Activated naive CD4-positive, alpha-beta T cell treated with anti-CD3 and anti-CD28 coated beads, Interleukin-2, amount 50 U/mL, for 72 hours (primary cell): Measurements from ENCODE around the gene IL17REL. TPM values are rescaled to one million over a fixed set of nuclear protein-coding genes. Genes with fewer than 3 reads are reported as not detected.

Experiments
- ATAC-seq, 2 donors: fragments of 150-1000 bp; cut with Tn5 transposase; 2 replicates each; pipeline ENCODE4 v1.10.0; 2021; ENCODE audit warnings: mild to moderate bottlenecking in 2 of 2, moderate library complexity in 2 of 2
- DNase-seq, 2 donors: peaks; one replicate each; pipeline ENCODE4 v3.0.0; 2021 to 2022; ENCODE audit warnings: low spot score in 2 of 2
- H3K27ac Mint-ChIP-seq, 2 donors: one replicate each; pipeline ENCODE4 v1.8.0; 2022; ENCODE audit warnings: mild to moderate bottlenecking in 2 of 2, mixed read lengths in 2 of 2
- H3K36me3 Mint-ChIP-seq, 2 donors: one replicate each; pipeline ENCODE4 v1.8.0; 2022; ENCODE audit warnings: mixed read lengths in 2 of 2
- H3K9me3 Mint-ChIP-seq, 2 donors: one replicate each; pipeline ENCODE4 v1.8.0; 2022; ENCODE audit warnings: mixed read lengths in 2 of 2
- total RNA-seq, 2 donors: library from RNA; stranded (reverse); gene quantifications; one replicate each; pipeline ENCODE4 v1.2.3, GENCODE V29; 2022

The IL17REL gene
- total RNA-seq, 2 donors from 2014 or later, result 0.11 to 0.12 TPM

DNA sequence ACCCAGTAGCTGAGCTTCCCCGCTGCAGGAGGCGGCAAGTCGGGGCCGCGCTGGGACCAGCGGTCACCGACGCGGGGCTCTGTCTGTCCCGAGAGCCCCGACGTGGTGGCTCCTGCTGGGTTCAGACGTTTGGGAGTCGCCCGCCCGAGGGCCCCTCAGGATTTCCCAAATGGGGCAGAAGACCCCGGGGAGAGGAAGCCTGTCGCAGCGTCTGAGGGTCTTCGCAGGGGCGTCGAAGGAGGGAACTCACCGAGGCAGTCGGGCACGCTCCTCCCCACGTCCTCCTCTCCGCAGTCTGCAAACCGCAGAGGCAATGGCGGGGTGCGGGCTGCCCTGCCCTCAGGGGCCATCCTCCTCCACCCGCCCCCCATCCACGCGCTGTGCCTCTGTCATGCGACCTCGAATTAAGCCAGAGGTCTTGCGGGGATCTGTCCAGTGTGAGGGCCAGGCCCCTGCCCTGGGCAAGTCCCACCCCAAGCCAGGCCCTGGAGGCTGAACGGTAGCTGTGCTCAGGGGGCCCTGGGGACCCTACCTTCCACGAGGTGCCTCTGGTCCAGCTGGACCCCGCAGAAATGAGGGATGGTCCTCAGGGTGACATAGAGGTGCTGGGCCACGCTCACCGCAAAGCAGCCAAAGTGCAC lies 12.5 kb downstream of the IL17REL start:
- Mint-ChIP-seq H3K9me3 (no peaks in the 10 kb centered on the region), H3K27ac (no peak overlapping the region), H3K36me3 (no peaks in the 10 kb centered on the region)
- no peak for DNase-seq
- ATAC-seq, result no peak

DNA sequence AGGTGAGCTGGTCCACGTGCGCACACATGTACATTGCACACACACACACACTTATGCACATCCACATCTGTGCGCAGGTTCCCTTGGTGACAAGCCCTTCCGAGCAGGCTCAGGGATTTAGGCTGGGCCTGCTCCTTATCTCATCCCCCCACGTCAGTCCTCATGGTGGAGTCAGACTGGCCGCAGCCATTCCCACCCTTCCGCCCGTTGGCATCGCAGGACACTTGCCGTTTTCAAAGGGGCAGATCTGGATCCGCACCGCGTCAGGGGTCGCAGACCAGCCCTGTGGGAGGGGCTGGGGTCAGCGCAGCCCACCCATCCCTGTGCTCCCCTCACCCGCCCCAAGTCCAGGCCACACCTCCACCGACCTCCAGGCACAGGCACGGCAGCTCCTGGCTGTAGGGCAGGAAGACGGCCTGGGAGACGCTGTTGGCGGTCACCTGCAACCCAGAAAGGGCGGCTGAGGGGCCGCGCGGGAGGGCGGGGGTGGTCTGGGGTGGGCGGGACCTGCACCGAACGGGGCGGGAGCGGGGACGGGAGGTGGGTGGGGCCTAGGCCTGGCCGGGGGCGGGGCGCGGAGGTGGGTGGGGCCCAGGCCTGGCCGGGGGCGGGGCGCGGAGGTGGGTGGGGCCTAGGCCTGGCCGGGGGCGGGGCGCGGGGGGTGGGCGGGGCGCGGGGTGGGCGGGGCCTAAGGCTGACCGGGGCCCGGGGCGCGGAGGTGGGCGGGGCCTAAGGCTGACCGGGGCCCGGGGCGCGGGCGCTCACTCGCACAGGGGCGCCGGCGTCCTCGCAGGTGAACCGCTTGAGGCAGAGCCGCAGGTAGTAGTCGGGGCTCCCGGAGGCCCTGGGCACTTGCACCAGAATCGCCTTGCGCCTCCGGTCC lies 13.3 kb downstream of the IL17REL start:
- H3K9me3 Mint-ChIP-seq, result no peaks in the 10 kb centered on the region
- H3K27ac Mint-ChIP-seq, result no peak overlapping the region
- H3K36me3 Mint-ChIP-seq, result no peaks in the 10 kb centered on the region
- no peak for DNase-seq
- ATAC-seq, result peak; percentile 5 to 45

DNA sequence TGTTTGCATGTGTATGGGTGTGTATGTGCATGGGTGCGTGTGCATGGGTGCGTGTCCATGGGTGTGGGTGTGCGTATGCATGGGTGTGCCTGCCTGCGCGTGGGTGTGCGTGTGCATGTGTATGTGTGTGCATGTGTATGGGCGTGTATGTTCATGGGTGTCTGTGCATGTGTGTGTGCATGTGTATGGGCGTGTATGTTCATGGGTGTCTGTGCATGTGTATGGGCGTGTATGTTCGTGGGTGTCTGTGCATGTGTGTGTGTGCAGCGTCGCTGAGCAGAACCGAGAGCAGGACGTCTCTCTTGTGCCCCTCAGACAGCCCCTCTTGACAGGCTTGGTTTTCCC lies 13.9 kb downstream of the IL17REL start:
- DNase-seq (no peak), ATAC-seq (no peak)
- H3K36me3 Mint-ChIP-seq, result no peaks in the 10 kb centered on the region
- no peak overlapping the region for H3K27ac Mint-ChIP-seq
- H3K9me3 Mint-ChIP-seq, result no peaks in the 10 kb centered on the region

DNA sequence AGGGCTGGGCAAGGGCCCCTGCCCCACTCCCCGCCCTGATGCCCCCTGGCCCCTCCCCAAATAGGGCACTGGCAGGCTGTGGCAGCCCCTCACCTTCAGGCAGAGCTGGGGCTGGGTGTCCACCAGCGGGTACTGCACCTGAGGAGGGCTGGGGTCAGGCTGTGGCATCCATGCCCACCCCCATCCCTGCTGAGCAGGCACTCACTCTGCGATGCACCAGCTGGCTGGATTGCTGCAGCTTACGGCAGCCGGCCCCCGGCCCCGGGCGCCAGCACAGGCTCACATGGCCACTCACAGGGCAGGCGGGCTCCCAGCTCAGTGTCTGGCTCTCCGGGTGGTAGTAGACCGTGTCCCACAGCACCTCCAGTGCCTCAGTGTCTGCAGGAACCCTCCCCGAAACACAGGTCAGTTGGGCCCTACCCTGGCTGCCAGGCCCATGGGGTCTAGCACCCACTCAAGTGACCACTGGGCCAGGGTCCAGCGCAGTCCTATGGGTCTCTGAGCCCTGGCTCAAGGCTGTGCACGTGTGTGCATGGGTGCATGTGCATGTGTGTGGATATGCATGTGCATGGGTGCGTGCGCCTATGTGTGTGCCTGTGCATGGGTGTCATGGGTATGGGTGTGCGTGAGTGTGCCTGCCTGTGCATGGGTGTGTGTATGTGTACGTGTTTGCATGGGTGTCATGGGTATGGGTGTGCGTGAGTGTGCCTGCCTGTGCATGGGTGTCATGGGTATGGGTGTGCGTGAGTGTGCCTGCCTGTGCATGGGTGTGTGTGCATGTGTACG lies 14.4 kb downstream of the IL17REL start:
- no peak for ATAC-seq
- DNase-seq, result peak in 1 of 2 donors; percentile 53
- Mint-ChIP-seq H3K27ac (no peak overlapping the region), H3K36me3 (no peaks in the 10 kb centered on the region), H3K9me3 (no peaks in the 10 kb centered on the region)

DNA sequence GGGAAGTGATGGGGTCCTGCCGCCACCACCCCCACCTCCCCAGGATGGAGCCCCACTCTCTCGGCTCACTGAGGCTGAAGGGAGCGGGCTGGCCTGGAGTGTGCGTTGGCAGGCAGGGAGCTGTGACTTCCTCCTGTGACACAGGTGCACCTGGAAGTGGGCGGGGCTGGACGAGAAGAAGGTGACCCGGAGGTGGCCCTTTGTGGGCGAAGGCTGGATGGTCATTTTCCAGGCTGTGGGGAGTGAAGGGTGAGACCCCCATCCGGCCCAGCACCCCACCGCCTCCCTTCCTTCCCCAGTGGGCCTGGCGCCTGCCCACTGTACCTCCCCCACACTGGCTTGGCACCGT lies 15.3 kb downstream of the IL17REL start:
- peak in 1 of 2 donors; percentile 43 for DNase-seq
- Mint-ChIP-seq H3K9me3 (no peaks in the 10 kb centered on the region), H3K27ac (no peak overlapping the region), H3K36me3 (no peaks in the 10 kb centered on the region)
- no peak for ATAC-seq

DNA sequence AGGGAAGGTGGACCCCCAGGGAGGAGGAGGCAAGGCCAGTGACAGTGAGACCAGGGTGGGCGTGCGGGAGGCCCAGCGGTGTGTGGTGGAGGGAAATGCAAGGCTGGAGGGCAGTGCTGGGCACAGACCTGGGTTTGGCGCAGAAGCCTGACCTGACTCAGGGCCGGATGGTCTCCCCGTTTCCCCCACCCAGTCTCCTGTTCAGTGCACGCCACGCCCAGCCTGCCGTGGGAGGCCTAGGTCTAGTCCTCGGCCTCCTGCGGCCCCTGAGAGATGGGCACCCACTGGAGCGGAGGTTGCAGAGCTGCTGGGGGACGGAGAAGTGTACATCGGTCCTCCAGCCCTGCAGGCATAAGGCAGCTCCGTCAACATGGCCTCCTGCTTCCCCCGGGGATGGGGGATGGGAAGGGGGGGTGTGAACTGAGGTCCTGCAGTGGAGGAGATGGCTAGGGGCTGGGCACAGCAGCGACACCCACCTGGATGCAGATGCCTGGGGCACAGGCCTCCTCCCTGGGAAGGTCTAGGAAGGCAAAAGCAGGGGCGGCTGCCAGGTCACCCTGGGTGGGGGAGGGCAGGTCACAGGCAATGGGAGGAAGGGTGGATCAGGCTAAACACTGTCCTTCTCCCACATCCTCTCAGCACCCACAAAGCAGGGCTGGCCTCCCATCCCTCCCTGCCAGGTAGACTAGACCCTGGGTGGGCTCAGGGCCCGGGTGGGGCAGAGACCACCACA lies 15.9 kb downstream of the IL17REL start:
- Mint-ChIP-seq H3K9me3 (peaks cover 0 to 5% of the 10 kb centered on the region in 2 donors), H3K27ac (no peak overlapping the region), H3K36me3 (peaks cover 0 to 4% of the 10 kb centered on the region in 2 donors)
- no peak for ATAC-seq
- DNase-seq, result peak; percentile 2 to 51

DNA sequence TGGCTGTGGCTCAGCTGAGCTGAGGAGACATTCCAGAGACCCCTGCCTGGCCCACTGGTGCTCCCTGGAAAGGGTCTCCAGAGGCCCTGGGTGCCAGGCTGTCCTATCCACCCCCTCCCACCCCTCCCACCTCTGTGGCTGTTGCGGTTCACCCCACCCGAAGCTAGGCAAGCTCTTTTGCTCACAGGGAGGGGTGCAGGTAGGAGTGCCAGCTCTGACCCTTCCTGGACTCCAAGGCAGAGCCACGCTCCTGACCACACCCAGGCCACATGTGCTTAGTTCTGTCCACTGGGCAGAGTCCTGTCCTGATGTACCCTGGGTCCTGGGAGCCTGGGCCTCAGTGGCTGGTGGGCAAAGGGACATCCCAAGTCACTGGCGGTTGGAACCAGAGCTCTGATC lies 16.4 kb downstream of the IL17REL start:
- Mint-ChIP-seq H3K36me3 (peaks cover 0 to 5% of the 10 kb centered on the region in 2 donors), H3K9me3 (peaks cover 2 to 11% of the 10 kb centered on the region in 2 donors), H3K27ac (no peak overlapping the region)
- ATAC-seq, result no peak
- DNase-seq, result peak in 1 of 2 donors; percentile 1

DNA sequence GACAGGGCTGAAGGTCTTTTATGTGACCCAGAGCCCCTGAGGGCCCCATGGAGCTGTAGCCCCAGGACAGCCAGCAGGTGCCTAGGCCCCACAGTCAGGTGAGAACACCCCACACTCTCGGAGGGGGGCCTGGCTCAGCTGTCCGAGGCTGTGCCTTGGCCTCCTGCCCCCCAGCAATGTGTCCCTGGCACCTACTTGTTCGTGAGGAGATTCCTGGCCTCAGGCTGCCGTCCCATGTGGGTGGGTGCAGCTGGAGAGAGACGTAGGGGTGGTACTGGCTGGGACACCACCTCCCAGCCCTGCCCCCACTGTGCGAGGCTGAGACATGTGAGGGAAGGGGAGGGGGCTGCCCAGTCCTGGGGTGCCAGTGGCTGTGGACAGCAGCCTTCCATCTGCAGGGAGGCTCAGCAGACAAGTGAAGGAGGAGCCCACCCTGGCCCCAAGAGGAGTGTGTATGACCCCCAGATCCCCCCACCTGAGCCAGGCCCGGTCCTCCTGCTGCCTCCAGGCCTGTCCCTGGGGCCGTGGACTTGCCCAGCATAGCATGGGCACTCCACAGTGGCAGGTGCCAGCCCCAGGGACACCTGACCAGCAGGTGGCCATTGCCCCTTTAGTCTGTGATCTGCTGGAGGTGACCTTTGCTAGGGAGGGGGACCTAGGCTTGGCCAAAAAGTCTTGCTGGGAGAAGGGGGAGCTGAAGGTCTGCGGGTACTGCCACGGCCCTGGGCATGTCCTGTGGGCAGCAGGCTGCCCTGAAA lies 17.0 kb downstream of the IL17REL start:
- peaks cover 0 to 5% of the 10 kb centered on the region in 2 donors for H3K36me3 Mint-ChIP-seq
- peaks cover 6 to 17% of the 10 kb centered on the region in 2 donors for H3K9me3 Mint-ChIP-seq
- ATAC-seq (no peak), DNase-seq (peak; percentile 2 to 51)
- peak overlapping the region in 1 of 2 donors; percentile 71 for H3K27ac Mint-ChIP-seq

DNA sequence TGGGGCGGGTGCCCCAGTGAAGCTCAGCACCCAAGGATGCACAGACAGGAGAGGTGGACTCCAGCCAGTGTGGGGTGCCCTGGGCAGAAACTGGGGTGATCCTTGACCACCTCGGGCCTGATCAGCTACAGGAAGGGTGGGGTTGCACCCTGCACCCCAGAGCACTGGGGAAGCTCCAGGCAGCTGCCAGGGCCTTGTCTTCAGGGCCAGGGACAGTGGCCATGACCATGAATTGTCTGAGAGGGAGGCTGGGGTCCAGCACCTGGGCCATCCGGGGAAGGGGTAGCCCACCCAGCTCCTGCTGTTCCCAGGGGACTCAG lies 17.6 kb downstream of the IL17REL start:
- peak overlapping the region in 1 of 2 donors; percentile 71 for H3K27ac Mint-ChIP-seq
- DNase-seq (no peak), ATAC-seq (no peak)
- peaks cover 4 to 9% of the 10 kb centered on the region in 2 donors for H3K36me3 Mint-ChIP-seq
- H3K9me3 Mint-ChIP-seq, result peaks cover 9 to 21% of the 10 kb centered on the region in 2 donors

DNA sequence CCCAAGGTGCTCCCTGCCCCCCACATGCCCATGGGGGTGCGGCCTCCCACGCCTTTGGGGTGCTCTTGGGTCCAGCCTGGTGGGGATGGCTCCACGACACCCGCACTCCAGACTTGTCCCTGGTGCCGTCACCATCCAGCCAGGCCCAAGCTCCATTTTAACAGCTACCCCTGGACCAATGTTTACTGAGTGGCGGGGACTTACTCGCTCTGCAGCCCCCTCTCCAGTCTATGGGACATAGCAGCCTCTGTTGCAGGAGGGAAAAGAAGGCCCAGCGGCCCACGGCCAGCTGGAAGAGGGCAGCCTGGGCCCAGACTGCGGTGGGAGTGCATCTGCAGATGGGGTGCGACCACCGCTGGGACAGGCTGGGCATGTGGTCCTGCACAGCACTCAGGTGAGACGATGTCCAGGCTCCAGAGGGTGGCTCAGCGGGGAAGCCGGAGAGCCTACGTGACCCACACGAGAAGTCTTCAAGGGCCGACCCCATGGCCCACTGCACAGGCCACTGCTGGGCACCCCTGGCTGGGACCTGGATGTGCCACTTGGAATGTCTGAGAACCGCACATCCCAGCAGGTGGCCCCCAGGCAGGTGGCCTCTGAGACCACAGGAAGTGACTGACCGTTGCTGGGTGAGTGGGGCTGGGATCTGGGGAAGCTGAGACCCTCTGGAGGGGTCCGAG lies 18.1 kb downstream of the IL17REL start:
- no peak for ATAC-seq
- peaks cover 9 to 21% of the 10 kb centered on the region in 2 donors for H3K9me3 Mint-ChIP-seq

DNA sequence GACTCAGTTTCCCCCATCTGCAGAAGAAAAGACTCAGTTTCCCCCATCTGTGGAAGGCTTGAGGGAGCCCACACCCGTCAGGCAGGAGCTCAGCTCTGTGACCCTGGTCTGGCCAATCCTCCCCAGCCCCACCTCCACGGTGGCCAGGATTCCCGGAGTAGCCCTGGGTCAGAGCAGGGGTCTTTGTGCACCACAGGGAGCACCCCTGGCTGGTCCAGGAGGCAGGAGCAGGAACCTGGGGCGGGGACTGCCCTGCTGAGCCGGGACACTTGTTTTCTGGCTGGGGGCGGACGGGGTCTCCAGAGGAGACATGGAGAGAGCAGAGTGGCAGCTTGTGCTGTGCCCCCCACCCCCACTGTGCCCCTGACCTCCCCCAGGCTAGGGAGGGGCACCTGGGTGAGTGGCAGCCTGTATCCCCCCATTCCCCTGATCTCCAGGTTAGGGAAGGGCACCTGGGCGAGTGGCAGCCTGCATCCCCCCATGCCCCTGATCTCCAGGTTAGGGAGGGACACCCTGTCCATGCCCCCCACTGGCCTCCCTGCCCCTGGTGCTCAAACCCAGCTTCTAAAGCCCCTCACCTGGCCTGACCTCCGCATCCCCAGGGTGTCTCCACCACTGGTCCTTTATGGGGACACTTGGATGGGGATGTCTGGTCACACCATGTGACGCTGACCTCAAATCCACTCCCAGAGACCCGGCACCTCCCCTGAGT lies 18.8 kb downstream of the IL17REL start:
- no peak for DNase-seq

More for the DNA sequence above, 18.1 kb downstream of the IL17REL start:
- peak in 1 of 2 donors; percentile 50 for DNase-seq
- Mint-ChIP-seq H3K27ac (peak overlapping the region in 1 of 2 donors; percentile 71), H3K36me3 (peaks cover 4 to 13% of the 10 kb centered on the region in 2 donors)

DNA sequence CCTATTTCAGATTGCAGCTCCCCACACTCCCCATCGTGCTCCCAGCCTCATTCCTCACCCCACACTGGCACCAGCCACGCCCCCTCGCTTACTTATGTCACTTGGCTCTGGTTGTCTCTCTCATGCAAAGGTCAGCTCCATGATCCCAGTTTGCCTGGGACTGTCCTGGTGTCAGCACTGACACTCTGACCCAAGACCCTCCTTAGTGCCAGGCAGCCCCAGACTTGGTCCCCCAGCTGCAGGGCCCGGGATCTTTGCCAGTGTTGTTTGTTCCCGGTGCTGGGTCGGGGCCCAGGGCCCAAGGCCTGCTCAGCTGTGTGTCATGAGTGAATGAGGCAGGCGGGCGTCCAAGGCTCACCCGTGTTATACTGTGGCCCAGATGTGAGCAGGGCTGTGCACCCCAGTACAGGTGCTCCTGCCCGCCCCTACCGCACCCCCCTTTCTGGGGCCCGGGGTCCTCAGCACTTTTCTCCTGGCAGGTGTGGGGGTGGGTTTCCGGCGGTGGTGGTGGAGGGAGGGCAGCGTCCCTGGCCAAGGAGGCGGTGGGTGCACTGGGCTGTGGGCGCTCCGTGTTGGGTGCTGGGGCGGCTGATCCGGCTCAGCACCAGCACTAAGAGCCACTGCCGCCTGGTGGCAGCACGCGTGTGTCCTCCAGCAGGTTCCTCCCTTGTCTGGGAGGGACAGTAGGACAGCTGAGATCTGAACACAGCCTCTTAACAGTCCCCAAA lies 19.5 kb downstream of the IL17REL start:
- DNase-seq (peak; percentile 65 to 76), ATAC-seq (peak; percentile 90 to 97)
- no peak overlapping the region for H3K27ac Mint-ChIP-seq
- H3K9me3 Mint-ChIP-seq, result peaks cover 9 to 25% of the 10 kb centered on the region in 2 donors
- peaks cover 4 to 16% of the 10 kb centered on the region in 2 donors for H3K36me3 Mint-ChIP-seq

More for the DNA sequence above, 18.8 kb downstream of the IL17REL start:
- peak overlapping the region in 1 of 2 donors; percentile 43 for H3K27ac Mint-ChIP-seq
- H3K9me3 Mint-ChIP-seq, result peaks cover 9 to 21% of the 10 kb centered on the region in 2 donors
- H3K36me3 Mint-ChIP-seq, result peaks cover 4 to 16% of the 10 kb centered on the region in 2 donors
- no peak for ATAC-seq

DNA sequence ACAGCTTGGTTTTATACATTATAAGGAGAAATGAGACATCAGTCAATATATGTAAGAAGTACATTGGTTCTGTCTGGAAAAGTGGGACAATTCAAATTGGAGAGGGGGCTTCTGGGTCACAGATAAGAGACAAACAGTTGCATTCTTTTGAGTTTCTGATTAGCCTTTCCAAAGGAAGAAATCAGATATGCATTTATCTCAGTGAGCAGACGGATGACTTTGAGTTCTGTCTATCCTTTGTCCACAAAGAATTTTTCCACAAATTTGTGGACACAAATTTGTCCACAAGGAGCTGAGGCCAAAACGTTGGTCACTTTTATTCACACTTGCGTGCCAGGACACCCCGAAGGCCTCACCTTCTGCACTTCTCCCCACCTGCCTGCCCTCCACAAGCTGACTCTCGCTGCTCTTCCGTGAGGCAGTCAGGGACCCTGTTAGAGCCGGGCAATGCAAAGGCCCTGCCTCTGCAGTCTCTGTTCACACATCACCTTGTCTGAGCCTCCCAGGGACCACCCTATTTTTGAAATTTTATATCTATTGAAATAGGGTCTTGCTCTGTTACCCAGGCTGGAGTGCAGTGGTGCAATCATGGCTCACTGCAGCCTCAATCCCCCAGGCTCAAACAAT lies 20.5 kb downstream of the IL17REL start:
- ATAC-seq (no peak), DNase-seq (no peak)
- Mint-ChIP-seq H3K36me3 (peaks cover 4 to 16% of the 10 kb centered on the region in 2 donors), H3K9me3 (peaks cover 9 to 25% of the 10 kb centered on the region in 2 donors), H3K27ac (no peak overlapping the region)

DNA sequence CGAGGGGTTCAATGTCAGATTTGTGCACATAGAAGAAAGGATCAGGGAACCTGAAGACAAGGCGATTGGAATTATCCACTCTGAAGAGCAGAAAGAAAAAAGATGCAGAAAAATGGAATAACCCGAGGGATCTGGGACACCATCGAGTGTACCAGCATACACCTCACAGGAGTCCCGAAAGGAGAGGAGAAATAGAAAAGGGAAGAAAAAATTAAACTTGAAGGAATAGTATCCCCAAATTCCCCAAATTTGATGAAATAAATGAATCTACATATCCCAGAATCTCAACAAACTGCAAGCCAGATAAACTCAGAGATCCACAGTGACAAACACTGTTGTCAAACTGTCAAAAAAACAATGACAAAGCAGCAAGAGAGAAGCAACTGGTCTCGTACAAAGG lies 21.4 kb downstream of the IL17REL start:
- Mint-ChIP-seq H3K9me3 (peaks cover 14 to 33% of the 10 kb centered on the region in 2 donors), H3K36me3 (peaks cover 8 to 23% of the 10 kb centered on the region in 2 donors), H3K27ac (no peak overlapping the region)
- no peak for ATAC-seq
- no peak for DNase-seq
